ENCODE data around the gene BEX4.

BEX4 gene

GRCh38 chrX:103250977-103251376, 36.1 kb downstream of the BEX4 start:
- Histone ChIP-seq H3K36me3 (ENCODE audit: low read depth) (peaks cover 11% of the 10 kb centered on the region), H3K9me3 (ENCODE audit: severe bottlenecking) (no peaks in the 10 kb centered on the region), H3K27ac (ENCODE audit: poor library complexity, severe bottlenecking) (no peak overlapping the region), H3K27me3 (ENCODE audit: insufficient read depth, poor library complexity, severe bottlenecking) (no peaks in the 10 kb centered on the region), H3K4me3 (ENCODE audit: severe bottlenecking) (no peak overlapping the region), H3K4me1 (ENCODE audit: insufficient read depth, poor library complexity, severe bottlenecking) (peaks cover 3% of the 10 kb centered on the region)
- no peak for TF ChIP-seq CTCF (IDR thresholded peaks at IDR 0.05; ENCODE audit: poor library complexity, severe bottlenecking)
- ATAC-seq (ENCODE audit: low read depth) (0 out of 3 replicates have a peak, but pooled peaks have one; percentile 5), DNase-seq (ENCODE audit: low spot score) (no peak)

- H3K27me3 ChIP-seq (ENCODE audit: insufficient read depth, poor library complexity, severe bottlenecking), result no peaks in the 10 kb centered on the region
- DNase-seq (ENCODE audit: low spot score) (no peak), ATAC-seq (ENCODE audit: low read depth) (no peak)
- peak overlapping the region; percentile 49 for H3K4me3 ChIP-seq (ENCODE audit: severe bottlenecking)
- peak overlapping the region; percentile 83 for H3K27ac ChIP-seq (ENCODE audit: poor library complexity, severe bottlenecking)
- H3K9me3 ChIP-seq (ENCODE audit: severe bottlenecking), result no peaks in the 10 kb centered on the region
- peaks cover 11% of the 10 kb centered on the region for H3K36me3 ChIP-seq (ENCODE audit: low read depth)
- peaks cover 3% of the 10 kb centered on the region for H3K4me1 ChIP-seq (ENCODE audit: insufficient read depth, poor library complexity, severe bottlenecking)
- TF ChIP-seq CTCF (IDR thresholded peaks at IDR 0.05; ENCODE audit: poor library complexity, severe bottlenecking), result no peak
Measured at GRCh38 chrX:103253608-103254007, 38.7 kb downstream of the BEX4 start.

- Histone ChIP-seq H3K36me3 (ENCODE audit: low read depth) (peaks cover 11% of the 10 kb centered on the region), H3K27me3 (ENCODE audit: insufficient read depth, poor library complexity, severe bottlenecking) (no peaks in the 10 kb centered on the region), H3K4me3 (ENCODE audit: severe bottlenecking) (peak overlapping the region; percentile 49), H3K9me3 (ENCODE audit: severe bottlenecking) (no peaks in the 10 kb centered on the region), H3K27ac (ENCODE audit: poor library complexity, severe bottlenecking) (peak overlapping the region; percentile 83), H3K4me1 (ENCODE audit: insufficient read depth, poor library complexity, severe bottlenecking) (peaks cover 3% of the 10 kb centered on the region)
- DNase-seq (ENCODE audit: low spot score) (peak; percentile 68), ATAC-seq (ENCODE audit: low read depth) (peak; percentile 83)
- TF ChIP-seq CTCF (IDR thresholded peaks at IDR 0.05; ENCODE audit: poor library complexity, severe bottlenecking), result no peak
Measured at GRCh38 chrX:103254171-103254824, 39.4 kb downstream of the BEX4 start.

GRCh38 chrX:103254921-103255493, 40.1 kb downstream of the BEX4 start, which contains the start of gene TCEAL8:
TCEAL8 (minus strand) TSS chrX:103255155; CDS start chrX:103253979, 1,176 bp downstream.
- H3K4me3 ChIP-seq (ENCODE audit: severe bottlenecking), result peak within 1 kb of the TSS; percentile 49

More at GRCh38 chrX:103254921-103255493, 40.1 kb downstream of the BEX4 start, which contains the start of gene TCEAL8:
- Histone ChIP-seq H3K4me1 (ENCODE audit: insufficient read depth, poor library complexity, severe bottlenecking) (peaks cover 3% of the 10 kb centered on the region), H3K27me3 (ENCODE audit: insufficient read depth, poor library complexity, severe bottlenecking) (no peaks in the 10 kb centered on the region), H3K27ac (ENCODE audit: poor library complexity, severe bottlenecking) (peak within 1 kb of the TSS; percentile 83), H3K36me3 (ENCODE audit: low read depth) (peaks cover 11% of the 10 kb centered on the region), H3K9me3 (ENCODE audit: severe bottlenecking) (no peaks in the 10 kb centered on the region)
- ATAC-seq (ENCODE audit: low read depth) (peak; percentile 73), DNase-seq (ENCODE audit: low spot score) (peak; percentile 61)
- no peak for TF ChIP-seq CTCF (IDR thresholded peaks at IDR 0.05; ENCODE audit: poor library complexity, severe bottlenecking)

Data from RWPE2 (cell line).